Measurements from ENCODE around the gene MTX1.

The MTX1 gene

GRCh38 chr1:155174324-155175280 is 33.9 kb upstream of the MTX1 start:
- DNase-seq: peak; percentile 50

DNA sequence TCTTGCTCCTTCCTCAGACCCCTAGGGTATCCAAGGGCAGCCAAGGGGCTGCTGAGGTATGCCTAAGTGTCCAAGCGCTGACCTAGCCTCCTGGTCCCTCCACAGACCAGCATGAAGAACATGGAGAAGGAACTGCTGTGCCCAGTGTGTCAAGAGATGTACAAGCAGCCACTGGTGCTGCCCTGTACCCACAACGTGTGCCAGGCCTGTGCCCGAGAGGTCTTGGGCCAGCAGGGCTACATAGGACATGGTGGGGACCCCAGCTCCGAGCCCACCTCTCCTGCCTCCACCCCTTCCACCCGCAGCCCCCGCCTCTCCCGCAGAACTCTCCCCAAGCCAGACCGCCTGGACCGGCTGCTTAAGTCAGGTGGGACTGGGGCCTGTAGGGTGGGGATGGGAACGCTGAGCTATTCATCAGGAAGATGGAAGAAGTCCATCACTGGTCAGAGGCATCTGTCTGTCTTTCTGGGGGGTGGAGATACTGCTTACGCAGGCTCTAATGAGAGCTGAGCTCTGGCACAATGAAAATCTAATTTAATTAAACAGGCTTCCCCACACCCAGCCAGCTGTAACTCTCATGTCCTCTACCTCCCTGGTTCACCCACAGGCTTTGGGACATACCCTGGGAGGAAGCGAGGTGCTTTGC is 33.1 kb upstream of the MTX1 start:
- no peak for DNase-seq

GRCh38 chr1:155175927-155176371 is 32.5 kb upstream of the MTX1 start:
- DNase-seq: peak; percentile 79

GRCh38 chr1:155176544-155177071 is 31.9 kb upstream of the MTX1 start:
- DNase-seq: peak; percentile 94

- peak; percentile 7 for DNase-seq
These were observed 31.1 kb upstream of the MTX1 start for GRCh38 chr1:155177192-155177917.

- DNase-seq: peak; percentile 0
These were observed 30.6 kb upstream of the MTX1 start for GRCh38 chr1:155177918-155178281.

GRCh38 chr1:155178441-155179111 is 29.9 kb upstream of the MTX1 start:
- peak; percentile 0 for DNase-seq

DNA sequence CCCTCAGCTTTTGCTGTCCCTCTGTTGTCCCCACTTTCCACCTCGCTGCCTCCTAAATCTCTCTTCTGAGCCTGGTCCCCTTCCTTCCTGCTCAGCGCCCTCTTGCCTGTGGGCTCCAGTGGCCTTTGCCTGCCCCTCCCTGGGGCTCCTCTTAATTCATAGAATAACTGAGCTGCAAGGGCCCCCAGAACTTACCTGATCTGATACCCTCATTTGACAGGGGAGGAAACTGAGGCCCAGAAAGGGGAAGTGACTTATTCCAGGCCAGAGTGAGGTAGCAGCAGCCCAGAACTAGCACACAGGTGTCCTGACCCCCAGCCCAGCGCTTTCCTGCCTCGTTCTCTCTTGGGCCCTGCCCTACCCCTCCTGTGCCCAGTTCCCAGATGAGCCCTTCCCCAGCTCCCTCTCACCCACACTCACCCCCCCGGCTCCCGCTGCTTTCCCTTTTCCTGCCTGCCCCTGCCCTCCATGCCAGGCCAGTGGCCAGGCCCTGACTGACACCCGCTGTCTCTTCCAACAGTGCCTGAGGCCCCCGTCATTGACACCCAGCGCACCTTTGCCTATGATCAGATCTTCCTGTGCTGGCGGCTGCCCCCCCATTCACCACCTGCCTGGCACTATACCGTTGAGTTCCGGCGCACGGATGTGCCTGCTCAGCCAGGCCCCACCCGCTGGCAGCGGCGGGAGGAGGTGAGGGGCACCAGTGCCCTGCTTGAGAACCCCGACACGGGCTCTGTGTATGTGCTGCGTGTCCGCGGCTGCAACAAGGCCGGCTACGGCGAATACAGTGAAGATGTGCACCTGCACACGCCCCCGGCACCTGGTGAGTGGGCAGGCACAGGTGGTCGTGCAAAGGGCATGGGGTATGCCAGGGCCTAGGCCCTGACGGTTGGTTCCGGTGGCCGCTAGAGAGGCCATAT is 29.1 kb upstream of the MTX1 start:
- peak; percentile 0 for DNase-seq

GRCh38 chr1:155181371-155182051 is 27.0 kb upstream of the MTX1 start:
- no peak for DNase-seq

- no peak for DNase-seq
These were observed 26.4 kb upstream of the MTX1 start for GRCh38 chr1:155182052-155182550.

GRCh38 chr1:155183775-155184221 is 24.7 kb upstream of the MTX1 start:
- no peak for DNase-seq

DNA sequence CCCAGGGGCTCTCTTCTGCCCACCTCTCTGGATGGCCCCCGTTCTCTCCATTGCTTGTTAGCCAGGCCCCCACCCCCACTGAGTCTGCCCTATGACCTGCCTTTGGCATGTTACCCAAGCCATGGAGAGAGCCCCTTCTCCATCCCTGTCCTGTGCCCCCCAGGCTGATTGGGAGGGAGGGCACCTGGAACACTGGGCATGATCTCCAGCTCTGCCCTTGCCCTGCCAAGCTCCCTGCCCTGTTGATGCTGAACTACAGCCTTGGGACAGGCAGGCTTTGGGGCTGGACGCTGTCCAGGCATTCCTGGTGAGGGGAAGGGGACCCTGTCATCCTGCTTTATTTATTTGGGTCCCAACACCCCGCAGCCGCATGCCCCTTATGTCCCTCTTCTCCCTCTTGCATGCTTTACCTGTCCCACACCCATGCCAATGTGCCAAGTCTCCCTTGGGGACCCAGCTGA is 24.1 kb upstream of the MTX1 start:
- DNase-seq: no peak

DNA sequence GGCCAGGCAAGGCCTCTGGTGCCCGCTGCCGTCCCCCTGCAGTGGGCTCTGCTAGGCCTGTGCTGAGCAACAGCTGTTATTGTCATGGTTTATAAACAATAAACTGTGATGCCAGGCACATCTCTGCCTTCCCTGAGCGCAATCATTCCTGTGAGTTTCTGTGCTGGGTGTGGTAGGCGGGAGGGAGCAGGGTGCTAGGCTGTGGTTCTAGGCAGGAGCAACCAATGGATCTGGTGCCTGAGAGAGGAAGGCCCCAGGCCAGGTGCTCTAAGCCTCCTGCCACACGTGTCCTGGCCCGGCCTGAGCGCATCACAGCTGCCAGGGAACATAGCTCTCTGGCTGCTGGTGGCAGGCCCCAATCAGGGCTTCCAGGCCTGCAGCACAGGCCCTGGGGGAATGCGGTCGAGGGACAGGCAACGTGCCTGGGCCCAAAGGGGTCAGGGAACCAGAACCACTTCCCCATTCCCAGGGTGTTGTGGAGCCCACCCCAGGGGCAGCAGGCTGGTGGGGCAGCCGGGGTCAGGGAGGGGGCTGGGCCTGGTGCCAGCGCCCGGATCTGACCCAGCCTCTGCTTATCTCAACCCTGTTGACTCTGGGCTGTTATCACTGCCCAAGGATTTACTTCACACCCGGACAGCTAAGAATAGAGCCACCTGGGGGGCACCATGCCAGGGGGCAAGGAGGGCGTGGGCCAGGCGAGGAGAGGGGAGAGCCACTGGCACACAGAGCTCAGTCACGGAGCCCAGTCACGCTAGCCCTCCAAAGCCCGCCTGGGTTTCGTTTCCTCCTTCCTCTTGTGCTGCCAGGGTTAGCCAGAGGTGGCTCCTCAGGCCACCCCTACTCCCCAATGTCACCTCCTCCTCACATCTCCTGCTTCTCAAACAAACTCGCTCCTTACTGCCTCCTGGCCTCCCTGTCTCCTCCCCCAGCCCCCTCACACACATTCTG is 23.4 kb upstream of the MTX1 start:
- DNase-seq: peak; percentile 71

DNA sequence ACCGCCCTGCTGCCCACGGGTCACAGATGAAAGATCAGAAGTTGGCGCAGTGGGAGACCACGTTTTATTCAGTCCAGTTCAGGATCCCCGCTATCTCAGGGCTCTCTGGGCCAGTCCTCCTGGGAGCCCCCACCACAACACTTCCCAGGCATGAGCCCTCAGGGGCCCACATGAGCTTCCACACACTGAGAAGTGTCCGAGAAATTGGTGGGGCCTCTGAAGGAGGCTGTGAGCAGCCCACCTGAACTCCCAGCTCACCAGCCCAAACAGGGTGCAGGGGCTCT is 22.8 kb upstream of the MTX1 start:
- no peak for DNase-seq

- DNase-seq: no peak
These were observed 22.3 kb upstream of the MTX1 start for GRCh38 chr1:155186067-155186793.

DNA sequence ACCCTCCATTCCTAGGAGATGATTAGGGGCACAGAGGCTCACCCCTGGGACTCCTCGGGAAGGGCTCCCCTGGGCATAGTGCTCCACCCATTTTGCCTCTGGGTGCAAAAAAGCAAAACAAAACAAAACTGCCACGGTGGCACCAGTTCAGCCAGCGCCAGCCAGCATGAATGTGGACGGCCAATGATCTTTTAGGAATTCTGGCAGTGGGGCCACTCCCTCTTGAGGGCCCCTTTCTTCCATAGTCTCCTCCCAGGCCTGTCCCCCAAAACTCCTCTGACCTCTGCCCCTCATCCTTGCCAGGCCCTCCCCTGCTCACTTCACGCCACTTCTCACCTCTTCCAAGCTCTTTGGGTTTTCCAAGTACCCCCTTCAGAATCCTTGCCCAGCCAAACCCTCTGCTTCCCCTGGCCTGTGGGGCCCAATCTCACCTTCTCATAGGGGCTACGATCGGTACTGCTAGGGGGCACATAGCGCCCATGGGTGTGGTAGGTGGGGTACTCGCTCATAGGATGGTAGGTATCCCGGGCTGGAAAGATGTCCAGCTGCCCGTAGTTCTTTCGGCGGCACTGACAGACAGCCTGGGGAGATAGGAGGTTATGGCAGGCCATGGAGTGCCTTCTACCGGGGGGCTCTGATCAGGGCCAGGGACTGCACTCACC is 21.6 kb upstream of the MTX1 start:
- DNase-seq: no peak

DNA sequence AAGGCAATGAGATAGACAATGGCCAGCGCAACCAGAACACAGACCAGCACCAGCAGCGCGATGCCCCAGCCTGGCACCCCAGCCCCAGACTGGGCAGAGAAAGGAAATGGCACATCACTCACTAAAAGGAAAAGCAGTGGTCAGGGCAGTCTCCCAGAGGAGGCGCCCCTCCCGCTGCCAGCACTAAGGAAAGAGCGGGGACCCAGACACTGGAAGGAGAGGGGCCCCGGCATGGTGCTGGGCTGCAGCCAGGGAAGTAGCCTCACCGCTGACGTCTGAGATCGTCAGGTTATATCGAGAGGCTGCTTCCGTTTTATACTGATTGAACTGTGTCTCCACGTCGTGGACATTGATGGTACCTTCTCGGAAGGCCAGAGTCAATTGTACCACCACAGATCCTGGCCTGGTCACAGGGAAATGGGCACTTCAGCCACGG is 21.0 kb upstream of the MTX1 start:
- DNase-seq: no peak

DNA sequence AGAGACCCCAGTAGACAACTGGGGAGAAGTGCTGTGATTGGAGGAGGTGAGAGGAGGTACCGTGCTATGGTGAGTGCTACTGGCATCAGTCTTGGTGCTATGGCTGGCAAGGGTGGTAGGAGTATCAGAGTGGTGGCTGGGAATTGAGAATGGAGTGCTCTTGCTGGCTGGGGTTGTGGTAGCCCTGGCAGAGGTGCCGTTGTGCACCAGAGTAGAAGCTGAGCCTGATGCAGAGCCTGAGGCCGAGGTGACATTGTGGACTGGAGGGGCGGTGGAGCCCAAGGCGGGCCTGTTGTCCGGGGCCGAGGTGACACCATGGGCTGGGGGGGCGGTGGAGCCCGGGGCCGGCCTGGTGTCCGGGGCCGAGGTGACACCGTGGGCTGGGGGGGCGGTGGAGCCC is 20.2 kb upstream of the MTX1 start:
- DNase-seq: no peak
